ENCODE data around the gene CLCN5. TPM values are rescaled to one million over a fixed set of nuclear protein-coding genes. Genes with fewer than 3 reads are reported as not detected.

CLCN5 gene
- 4.8 TPM for polyA plus RNA-seq (2012; ENCODE audit: insufficient read depth, insufficient read length)

GRCh38 chrX:49922291-49923241 is at the start of gene CLCN5:
Gene CLCN5, plus strand, starts transcription at chrX:49922596. Its CDS starts 2,703 bp downstream, at chrX:49925299.
- DNase-seq (ENCODE audit: low read depth, low spot score): peak; percentile 85
- peak within 1 kb of the TSS; percentile 60 for H3K4me3 ChIP-seq (ENCODE audit: low read length)

- H3K4me3 ChIP-seq (ENCODE audit: low read length): no peak overlapping the region
- DNase-seq (ENCODE audit: low read depth, low spot score): peak; percentile 18
These were observed 45.6 kb upstream of the CLCN5 start for GRCh38 chrX:49876750-49877149.

GRCh38 chrX:49877397-49878101 is 44.8 kb upstream of the CLCN5 start:
- H3K4me3 ChIP-seq (ENCODE audit: low read length): no peak overlapping the region
- no peak for DNase-seq (ENCODE audit: low read depth, low spot score)

GRCh38 chrX:49878128-49878833 is 44.1 kb upstream of the CLCN5 start:
- DNase-seq (ENCODE audit: low read depth, low spot score): no peak
- H3K4me3 ChIP-seq (ENCODE audit: low read length): peak overlapping the region; percentile 54

- DNase-seq (ENCODE audit: low read depth, low spot score): peak; percentile 58
- H3K4me3 ChIP-seq (ENCODE audit: low read length): peak within 1 kb of the TSS; percentile 54
These were observed 43.4 kb upstream of the CLCN5 start, which contains the start of gene USP27X for GRCh38 chrX:49878834-49879655. Gene USP27X, plus strand, starts transcription at chrX:49879484. Its CDS starts 824 bp downstream, at chrX:49880308.

- H3K4me3 ChIP-seq (ENCODE audit: low read length): peak overlapping the region; percentile 54
- DNase-seq (ENCODE audit: low read depth, low spot score): no peak
These were observed 42.6 kb upstream of the CLCN5 start for GRCh38 chrX:49879656-49880277.

- no peak overlapping the region for H3K4me3 ChIP-seq (ENCODE audit: low read length)
- no peak for DNase-seq (ENCODE audit: low read depth, low spot score)
These were observed 41.7 kb upstream of the CLCN5 start for GRCh38 chrX:49880668-49881067.

- DNase-seq (ENCODE audit: low read depth, low spot score): peak; percentile 20
These were observed 38.0 kb upstream of the CLCN5 start for GRCh38 chrX:49884290-49884862.

GRCh38 chrX:49892542-49892941 is 29.9 kb upstream of the CLCN5 start:
- H3K4me3 ChIP-seq (ENCODE audit: low read length): no peak overlapping the region
- no peak for DNase-seq (ENCODE audit: low read depth, low spot score)

More at GRCh38 chrX:49884290-49884862, 38.0 kb upstream of the CLCN5 start:
- H3K4me3 ChIP-seq (ENCODE audit: low read length): no peak overlapping the region

- no peak overlapping the region for H3K4me3 ChIP-seq (ENCODE audit: low read length)
- no peak for DNase-seq (ENCODE audit: low read depth, low spot score)
These were observed 25.4 kb upstream of the CLCN5 start for GRCh38 chrX:49896951-49897350.

GRCh38 chrX:49901048-49901447 is 21.3 kb upstream of the CLCN5 start:
- no peak overlapping the region for H3K4me3 ChIP-seq (ENCODE audit: low read length)
- DNase-seq (ENCODE audit: low read depth, low spot score): no peak

- no peak overlapping the region for H3K4me3 ChIP-seq (ENCODE audit: low read length)
- DNase-seq (ENCODE audit: low read depth, low spot score): peak; percentile 11
These were observed 12.1 kb upstream of the CLCN5 start for GRCh38 chrX:49910344-49910743.

GRCh38 chrX:49912086-49912485 is 10.3 kb upstream of the CLCN5 start:
- DNase-seq (ENCODE audit: low read depth, low spot score): no peak
- H3K4me3 ChIP-seq (ENCODE audit: low read length): no peak overlapping the region

- no peak for DNase-seq (ENCODE audit: low read depth, low spot score)
- H3K4me3 ChIP-seq (ENCODE audit: low read length): no peak overlapping the region
These were observed 9.5 kb upstream of the CLCN5 start for GRCh38 chrX:49912861-49913260.

GRCh38 chrX:49915361-49916222 is 6.8 kb upstream of the CLCN5 start:
- no peak overlapping the region for H3K4me3 ChIP-seq (ENCODE audit: low read length)

GRCh38 chrX:49919617-49920016 is 2.8 kb upstream of the CLCN5 start:
- peak; percentile 8 for DNase-seq (ENCODE audit: low read depth, low spot score)

More at GRCh38 chrX:49915361-49916222, 6.8 kb upstream of the CLCN5 start:
- DNase-seq (ENCODE audit: low read depth, low spot score): peak; percentile 30

GRCh38 chrX:49921109-49921508 is 1.3 kb upstream of the CLCN5 start:
- no peak overlapping the region for H3K4me3 ChIP-seq (ENCODE audit: low read length)
- DNase-seq (ENCODE audit: low read depth, low spot score): no peak

More at GRCh38 chrX:49919617-49920016, 2.8 kb upstream of the CLCN5 start:
- no peak overlapping the region for H3K4me3 ChIP-seq (ENCODE audit: low read length)
